Caco-2 (cell line): Measurements from ENCODE around the gene DROSHA. TPM values are rescaled to one million over a fixed set of nuclear protein-coding genes. Genes with fewer than 3 reads are reported as not detected.
"Not testable (repeated sequence)": the region's sequence is repeated elsewhere in the genome, so short reads cannot be mapped to it uniquely, and the experiment has no call there.

Experiments
- BruUV-seq: library from RNA; stranded (reverse); fragments of 400-500 nt; replicated peaks from 2 replicates; lab custom pipeline; 2021; lab: Mats Ljungman, UMichigan
- CTCF ChIA-PET: fragments of 300-600 bp; sonication (Branson Sonifier 250); formaldehyde crosslinking; loops from one replicate; lab custom pipeline; 2022; ENCODE audit warnings: antibody characterized with exemption; lab: Charles Lee
- POLR2A ChIA-PET: fragments of 300-600 bp; sonication (Branson Sonifier 250); formaldehyde crosslinking; loops from one replicate; lab custom pipeline; 2022; ENCODE audit warnings: antibody characterized with exemption; lab: Charles Lee
- DNase-seq, 2 experiments: peaks; one replicate each; pipeline versions ENCODE4 v3.0.0 to v3.0.0-alpha.2; 2020 to 2022
- H3K27me3 ChIP-seq: replicated peaks from 2 replicates; pipeline ENCODE4 v1.6.0; 2011; ENCODE audit warnings: low read length; ENCODE audit not compliant: control insufficient read depth, insufficient read depth
- H3K36me3 ChIP-seq: 2 replicates; pipeline ENCODE4 v1.5.1; 2011; ENCODE audit warnings: low read length; ENCODE audit not compliant: control insufficient read depth, insufficient read depth
- H3K4me1 ChIP-seq: fragments of 250-450 bp; sonication (Bioruptor Pico); 2 replicates; pipeline ENCODE4 v1.5.1; 2020; ENCODE audit warnings: mild to moderate bottlenecking
- H3K4me3 ChIP-seq: 2 replicates; pipeline ENCODE4 v1.5.1; 2011; ENCODE audit warnings: low read depth, mild to moderate bottlenecking, control low read depth, low read length
- H3K9me3 ChIP-seq: fragments of 250-450 bp; sonication (Bioruptor Pico); 2 replicates; pipeline ENCODE4 v1.5.1; 2020; ENCODE audit warnings: mild to moderate bottlenecking, moderate library complexity
- H3K27ac Mint-ChIP-seq: one replicate; pipeline ENCODE4 v1.8.0; 2022; ENCODE audit warnings: mixed read lengths; ENCODE audit not compliant: unreplicated experiment
- H3K27me3 Mint-ChIP-seq: one replicate; pipeline ENCODE4 v1.8.0; 2022; ENCODE audit warnings: mixed read lengths; ENCODE audit not compliant: insufficient read depth, unreplicated experiment
- H3K36me3 Mint-ChIP-seq: one replicate; pipeline ENCODE4 v1.8.0; 2022; ENCODE audit warnings: mild to moderate bottlenecking, mixed read lengths; ENCODE audit not compliant: insufficient read depth, unreplicated experiment
- H3K4me1 Mint-ChIP-seq: one replicate; pipeline ENCODE4 v1.8.0; 2022; ENCODE audit warnings: low read depth, mixed read lengths; ENCODE audit not compliant: unreplicated experiment
- H3K4me3 Mint-ChIP-seq: one replicate; pipeline ENCODE4 v1.8.0; 2022; ENCODE audit warnings: mild to moderate bottlenecking, moderate library complexity, mixed read lengths; ENCODE audit not compliant: unreplicated experiment
- H3K9me3 Mint-ChIP-seq: one replicate; pipeline ENCODE4 v1.8.0; 2022; ENCODE audit warnings: mixed read lengths; ENCODE audit not compliant: unreplicated experiment
- intact Hi-C: fragments of 100-400 bp; cut with micrococcal nuclease; formaldehyde crosslinking; loops from one replicate; pipeline ENCODE4 v1.10.0; 2022; ENCODE audit not compliant: unreplicated experiment
- total RNA-seq: library from RNA; stranded (reverse); gene quantifications from 2 replicates; pipeline ENCODE4 v1.2.3, GENCODE V29; 2022
- TF ChIP-seq, protein P1 (sequence below), 2 experiments: fragments of 200-600 bp in 1 of 2; IDR thresholded peaks; 1 replicate in 1 of 2; 2 replicates in 1 of 2; pipeline versions ENCODE4 v1.5.1 to v1.8.0; 2011 to 2022; ENCODE audit warnings: antibody characterized with exemption in 1 of 2, control low read depth in 1 of 2, inconsistent platforms in 1 of 2, low read depth in 1 of 2, low read length in 1 of 2, mild to moderate bottlenecking in 1 of 2, moderate library complexity in 1 of 2; ENCODE audit not compliant: insufficient read depth in 1 of 2, severe bottlenecking in 1 of 2, unreplicated experiment in 1 of 2

Gene DROSHA
- total RNA-seq, 1 experiment from 2014 or later, result 88.4 TPM

DNA sequence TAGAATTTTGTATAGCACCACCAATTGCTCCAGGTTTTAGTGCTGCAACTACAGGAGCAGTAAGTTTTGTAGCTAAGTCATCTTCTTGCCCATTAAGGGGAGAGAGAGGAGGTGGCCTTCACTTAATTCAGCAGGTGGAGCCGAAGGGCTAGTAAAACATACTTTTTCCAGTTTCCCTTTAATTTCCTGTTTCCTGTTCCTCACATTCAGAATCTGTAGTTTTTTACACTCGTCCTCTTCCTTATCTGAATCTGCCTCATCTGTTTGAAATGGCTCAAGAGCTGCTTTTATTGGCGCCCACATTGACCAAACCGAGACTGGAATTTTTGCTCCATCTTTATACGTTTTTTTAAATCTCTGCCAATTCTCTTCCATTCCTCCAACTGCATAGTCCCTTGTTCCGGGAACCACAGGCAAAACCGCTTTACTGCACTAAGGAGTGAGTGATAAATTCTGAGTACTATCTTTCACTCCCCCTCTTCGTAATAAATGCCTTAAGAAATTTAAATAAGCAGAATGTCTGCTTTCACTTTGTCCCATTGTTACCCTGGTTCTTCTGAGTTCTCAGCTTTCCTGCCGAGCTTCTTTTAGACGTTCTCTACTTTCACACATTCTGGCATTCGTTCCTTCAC lies 133.9 kb downstream of the DROSHA start:
- H3K27ac Mint-ChIP-seq, result no peak overlapping the region
- H3K4me3 Mint-ChIP-seq, result no peak overlapping the region
- H3K4me1 ChIP-seq, result no peaks in the 10 kb centered on the region
- H3K27me3 Mint-ChIP-seq, result no peaks in the 10 kb centered on the region
- no peaks in the 10 kb centered on the region for H3K9me3 ChIP-seq
- TF ChIP-seq, protein P1, sequence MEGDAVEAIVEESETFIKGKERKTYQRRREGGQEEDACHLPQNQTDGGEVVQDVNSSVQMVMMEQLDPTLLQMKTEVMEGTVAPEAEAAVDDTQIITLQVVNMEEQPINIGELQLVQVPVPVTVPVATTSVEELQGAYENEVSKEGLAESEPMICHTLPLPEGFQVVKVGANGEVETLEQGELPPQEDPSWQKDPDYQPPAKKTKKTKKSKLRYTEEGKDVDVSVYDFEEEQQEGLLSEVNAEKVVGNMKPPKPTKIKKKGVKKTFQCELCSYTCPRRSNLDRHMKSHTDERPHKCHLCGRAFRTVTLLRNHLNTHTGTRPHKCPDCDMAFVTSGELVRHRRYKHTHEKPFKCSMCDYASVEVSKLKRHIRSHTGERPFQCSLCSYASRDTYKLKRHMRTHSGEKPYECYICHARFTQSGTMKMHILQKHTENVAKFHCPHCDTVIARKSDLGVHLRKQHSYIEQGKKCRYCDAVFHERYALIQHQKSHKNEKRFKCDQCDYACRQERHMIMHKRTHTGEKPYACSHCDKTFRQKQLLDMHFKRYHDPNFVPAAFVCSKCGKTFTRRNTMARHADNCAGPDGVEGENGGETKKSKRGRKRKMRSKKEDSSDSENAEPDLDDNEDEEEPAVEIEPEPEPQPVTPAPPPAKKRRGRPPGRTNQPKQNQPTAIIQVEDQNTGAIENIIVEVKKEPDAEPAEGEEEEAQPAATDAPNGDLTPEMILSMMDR (IDR thresholded peaks at IDR 0.05; ENCODE audit: insufficient read depth in 1 of 2, low read depth in 1 of 2, low read length in 1 of 2, severe bottlenecking in 1 of 2, unreplicated experiment in 1 of 2), result no peak
- no peaks in the 10 kb centered on the region for H3K9me3 Mint-ChIP-seq
- H3K4me3 ChIP-seq, result no peak overlapping the region
- H3K36me3 ChIP-seq, result no peaks in the 10 kb centered on the region
- ChIA-PET POLR2A (no interaction called here), CTCF (no interaction called here)
- H3K36me3 Mint-ChIP-seq, result peaks cover 13% of the 10 kb centered on the region
- intact Hi-C loops, result no loop called here
- no peak for DNase-seq
- no TSS peak for BruUV-seq
- no peaks in the 10 kb centered on the region for H3K27me3 ChIP-seq
- no peaks in the 10 kb centered on the region for H3K4me1 Mint-ChIP-seq

DNA sequence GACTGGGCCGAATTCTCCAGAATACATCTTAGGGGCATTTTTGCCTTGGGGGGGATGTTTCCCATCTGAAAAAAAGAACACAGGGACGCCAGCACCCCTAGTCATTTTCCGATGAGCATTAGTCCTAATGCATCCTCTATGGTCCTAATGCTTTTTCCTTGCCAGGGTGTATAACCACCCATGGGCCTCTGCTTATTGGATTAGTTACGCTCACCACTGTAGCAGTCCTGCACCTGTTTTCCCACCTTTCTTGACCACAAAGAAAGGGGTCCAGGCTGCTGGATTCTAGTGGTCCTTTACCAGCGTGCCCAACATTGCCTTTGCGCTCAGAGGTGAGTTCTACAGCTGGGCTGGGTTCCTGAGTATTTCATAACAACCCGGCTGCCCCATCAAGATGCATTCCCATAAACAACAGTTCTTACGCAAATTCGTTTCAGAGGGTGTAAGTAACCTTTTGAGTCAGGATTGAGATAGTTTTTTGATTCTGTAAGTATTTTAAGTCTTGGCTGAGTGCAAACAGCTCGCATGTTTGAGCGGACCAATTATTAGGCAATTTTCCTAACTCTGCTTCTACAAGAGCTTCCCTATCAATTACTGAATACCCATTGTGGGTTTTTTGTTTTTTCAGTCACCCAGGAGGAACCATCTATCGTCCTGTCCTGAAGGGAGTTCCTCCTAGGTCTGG lies 135.1 kb downstream of the DROSHA start:
- Histone ChIP-seq H3K9me3 (no peaks in the 10 kb centered on the region), H3K36me3 (no peaks in the 10 kb centered on the region), H3K4me3 (no peak overlapping the region), H3K4me1 (no peaks in the 10 kb centered on the region), H3K27me3 (no peaks in the 10 kb centered on the region)
- DNase-seq, result no peak
- peaks cover 8% of the 10 kb centered on the region for H3K36me3 Mint-ChIP-seq
- no peak overlapping the region for H3K4me3 Mint-ChIP-seq
- no TSS peak for BruUV-seq
- CTCF ChIA-PET, result no interaction called here
- TF ChIP-seq, protein P1 (IDR thresholded peaks at IDR 0.05; ENCODE audit: insufficient read depth in 1 of 2, low read depth in 1 of 2, low read length in 1 of 2, severe bottlenecking in 1 of 2, unreplicated experiment in 1 of 2), result no peak
- no peak overlapping the region for H3K27ac Mint-ChIP-seq
- H3K27me3 Mint-ChIP-seq, result no peaks in the 10 kb centered on the region
- intact Hi-C loops, result no loop called here
- no peaks in the 10 kb centered on the region for H3K4me1 Mint-ChIP-seq
- no peaks in the 10 kb centered on the region for H3K9me3 Mint-ChIP-seq
- POLR2A ChIA-PET, result no interaction called here

DNA sequence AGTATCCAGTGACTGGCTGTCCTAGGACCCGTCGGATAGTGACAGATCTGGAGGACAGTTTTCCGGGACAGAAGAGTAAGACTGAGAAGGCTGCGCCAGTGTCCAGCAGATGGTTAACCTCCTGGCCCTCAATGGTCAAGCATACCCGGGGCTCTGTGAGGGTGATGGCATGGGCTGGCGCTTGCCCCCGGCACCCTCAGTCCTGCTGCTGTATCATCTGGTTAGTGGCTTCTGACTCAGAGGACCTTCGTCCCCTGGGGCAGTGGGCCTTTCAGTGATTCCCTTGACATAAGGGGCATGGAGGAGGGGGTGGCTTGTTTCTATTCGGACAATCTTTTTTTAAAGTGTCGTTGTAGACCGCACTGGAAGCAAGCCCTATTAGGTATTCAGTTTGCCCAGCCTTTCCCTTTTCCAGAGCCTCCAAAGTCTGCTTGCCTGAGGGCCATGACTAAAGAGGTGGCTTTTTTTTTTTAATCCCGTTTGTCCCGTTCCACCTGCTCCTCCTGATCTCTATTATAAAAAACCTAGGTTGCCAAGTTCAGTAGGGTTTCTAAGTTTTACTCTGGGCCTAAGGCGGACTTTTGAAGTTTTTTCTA lies 136.3 kb downstream of the DROSHA start:
- H3K4me1 ChIP-seq, intact Hi-C loops, H3K4me3 ChIP-seq, H3K9me3 Mint-ChIP-seq, H3K36me3 Mint-ChIP-seq, H3K9me3 ChIP-seq, DNase-seq, H3K4me1 Mint-ChIP-seq, CTCF ChIA-PET, BruUV-seq, H3K27me3 ChIP-seq, H3K36me3 ChIP-seq, POLR2A ChIA-PET, H3K27me3 Mint-ChIP-seq, H3K27ac Mint-ChIP-seq, H3K4me3 Mint-ChIP-seq: not testable (repeated sequence)
